Breast epithelium (tissue), 4 donors: ENCODE data around the gene SORL1-AS1.
A peak's percentile ranks its signal among the peaks of the same experiment; 100 is the strongest.

Source experiments
- DNase-seq, 2 donors: peaks; one replicate each; pipeline ENCODE4 v3.0.0-alpha.2; 2019; ENCODE audit warnings: low spot score in 2 of 2
- H3K27ac ChIP-seq, 2 donors: fragments of 200-600 bp; sonication (generic) in 1 of 2; one replicate each; pipeline ENCODE4 v1.5.1; 2016 to 2019; ENCODE audit warnings: mild to moderate bottlenecking in 1 of 2
- H3K27me3 ChIP-seq, 2 donors: fragments of 200-600 bp; sonication (generic) in 1 of 2; one replicate each; pipeline versions ENCODE4 v1.5.1 to v1.6.0; 2017 to 2019; ENCODE audit warnings: control low read depth in 1 of 2, mild to moderate bottlenecking in 1 of 2
- H3K36me3 ChIP-seq: fragments of 200-600 bp; one replicate; pipeline ENCODE4 v1.5.1; 2019
- H3K4me1 ChIP-seq, 2 donors: fragments of 200-600 bp; sonication (generic); one replicate each; pipeline ENCODE4 v1.5.1; 2016 to 2019; ENCODE audit warnings: control low read depth in 1 of 2
- H3K4me3 ChIP-seq, 3 donors: fragments of 200-600 bp; sonication (generic); 1 replicate in 2 of 3; 2 replicates in 1 of 3; pipeline ENCODE4 v1.5.1; 2016 to 2019; ENCODE audit warnings: mild to moderate bottlenecking in 3 of 3, moderate library complexity in 2 of 3
- H3K9me3 ChIP-seq, 2 donors: fragments of 200-600 bp; sonication (generic) in 1 of 2; one replicate each; pipeline ENCODE4 v1.5.1; 2016 to 2019; ENCODE audit warnings: control low read depth in 1 of 2
- CTCF ChIP-seq, 3 donors: fragments of 450-650 bp; IDR thresholded peaks; one replicate each; pipeline ENCODE4 v1.5.1; 2016 to 2017; ENCODE audit warnings: antibody characterized with exemption in 3 of 3, mild to moderate bottlenecking in 3 of 3, moderate library complexity in 3 of 3
- POLR2A ChIP-seq: fragments of 450-650 bp; IDR thresholded peaks from one replicate; pipeline ENCODE4 v1.6.1; 2016; ENCODE audit warnings: antibody characterized with exemption, mild to moderate bottlenecking, moderate library complexity
- POLR2AphosphoS5 ChIP-seq, 3 donors: sonication (generic); formaldehyde crosslinking; IDR thresholded peaks; one replicate each; pipeline ENCODE4 v1.6.1; 2017; ENCODE audit warnings: antibody characterized with exemption in 3 of 3
- intact Hi-C: fragments of 100-400 bp; cut with DNase I; formaldehyde crosslinking; loops from one replicate; pipeline ENCODE4 v1.15.1; 2023; ENCODE audit warnings: low total_unique reads

Gene SORL1-AS1

GRCh38 chr11:121461843-121462242, 9.1 kb upstream of the SORL1-AS1 start:
- TF ChIP-seq CTCF (IDR thresholded peaks at IDR 0.05) = no peak
- no peak for TF ChIP-seq POLR2AphosphoS5 (IDR thresholded peaks at IDR 0.05)
- TF ChIP-seq POLR2A = no peak
- Histone ChIP-seq H3K4me3 (no peak overlapping the region), H3K27ac (peak overlapping the region in 1 of 2 donors; percentile 85), H3K4me1 (peaks cover 5 to 16% of the 10 kb centered on the region in 2 donors), H3K36me3 (no peaks in the 10 kb centered on the region), H3K27me3 (no peaks in the 10 kb centered on the region), H3K9me3 (no peaks in the 10 kb centered on the region)
- DNase-seq = no peak
- intact Hi-C loops = no loop called here

DNA sequence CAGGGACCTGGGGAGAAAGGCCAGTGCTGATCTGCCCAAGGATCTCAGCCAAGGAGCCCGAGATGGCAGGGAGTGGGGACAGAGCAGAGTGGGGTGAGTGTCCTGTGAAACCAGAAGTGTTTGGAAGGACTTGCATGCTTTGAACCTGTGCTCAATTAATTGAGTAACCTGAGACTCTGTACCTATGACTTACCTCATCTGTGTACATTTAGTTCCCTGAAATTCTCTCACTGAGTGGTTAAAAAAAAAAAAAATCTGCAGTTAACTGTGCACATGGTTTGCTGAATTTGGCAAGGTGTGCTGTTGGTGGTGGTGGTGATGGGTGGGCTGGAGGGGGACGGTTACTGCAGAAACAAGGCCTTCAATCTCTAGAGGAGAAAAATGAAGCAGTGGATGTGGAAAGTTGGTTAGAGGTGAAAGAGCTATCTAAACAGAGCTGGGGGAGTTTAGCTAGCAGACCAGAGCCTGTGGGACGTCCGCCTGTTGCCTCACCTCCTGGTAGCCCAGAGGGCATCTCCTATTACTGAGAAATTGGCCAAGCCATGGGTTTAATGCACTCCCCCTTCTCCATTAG, 8.3 kb upstream of the SORL1-AS1 start:
- Histone ChIP-seq H3K4me3 (no peak overlapping the region), H3K27me3 (no peaks in the 10 kb centered on the region), H3K36me3 (no peaks in the 10 kb centered on the region), H3K27ac (peak overlapping the region; percentile 48 to 85), H3K4me1 (peaks cover under 1 to 12% of the 10 kb centered on the region in 2 donors), H3K9me3 (no peaks in the 10 kb centered on the region)
- intact Hi-C loops = no loop called here
- TF ChIP-seq POLR2A = no peak
- no peak for TF ChIP-seq POLR2AphosphoS5 (IDR thresholded peaks at IDR 0.05)
- TF ChIP-seq CTCF (IDR thresholded peaks at IDR 0.05) = no peak
- no peak for DNase-seq

GRCh38 chr11:121459413-121460017, 6.7 kb upstream of the SORL1-AS1 start:
- no peaks in the 10 kb centered on the region for H3K27me3 ChIP-seq
- H3K27ac ChIP-seq = peak overlapping the region; percentile 8 to 25
- H3K9me3 ChIP-seq = no peaks in the 10 kb centered on the region
- H3K4me3 ChIP-seq = no peak overlapping the region
- intact Hi-C loops = no loop called here
- peaks cover 0 to 2% of the 10 kb centered on the region in 2 donors for H3K4me1 ChIP-seq
- no peak for TF ChIP-seq POLR2AphosphoS5 (IDR thresholded peaks at IDR 0.05)
- no peak for TF ChIP-seq POLR2A
- no peak for TF ChIP-seq CTCF (IDR thresholded peaks at IDR 0.05)
- DNase-seq = no peak
- H3K36me3 ChIP-seq = no peaks in the 10 kb centered on the region

DNA sequence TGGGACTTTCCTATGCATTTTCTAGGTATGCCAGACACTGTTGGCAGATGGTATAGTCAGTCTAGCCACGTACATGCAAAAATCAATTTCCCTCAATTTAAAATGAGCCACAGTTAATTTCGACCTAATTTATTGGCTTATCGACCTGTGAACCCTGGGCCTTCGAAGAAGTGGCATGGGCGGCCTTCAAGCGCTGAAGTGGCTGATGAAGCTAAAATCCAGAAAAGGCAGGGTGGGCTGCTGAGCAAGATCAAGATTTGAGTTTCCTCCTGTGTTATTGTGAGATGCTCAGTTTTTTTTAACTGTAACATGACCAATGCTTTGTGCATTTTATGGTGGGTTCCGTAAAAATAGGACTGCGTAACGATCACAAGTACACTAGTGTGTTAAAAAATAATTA, 5.8 kb upstream of the SORL1-AS1 start:
- Histone ChIP-seq H3K9me3 (no peaks in the 10 kb centered on the region), H3K36me3 (no peaks in the 10 kb centered on the region), H3K27ac (peak overlapping the region in 1 of 2 donors; percentile 25), H3K4me3 (no peak overlapping the region), H3K4me1 (no peaks in the 10 kb centered on the region), H3K27me3 (no peaks in the 10 kb centered on the region)
- intact Hi-C loops = no loop called here
- DNase-seq = no peak
- TF ChIP-seq CTCF (IDR thresholded peaks at IDR 0.05) (no peak), POLR2AphosphoS5 (IDR thresholded peaks at IDR 0.05) (no peak), POLR2A (no peak)

DNA sequence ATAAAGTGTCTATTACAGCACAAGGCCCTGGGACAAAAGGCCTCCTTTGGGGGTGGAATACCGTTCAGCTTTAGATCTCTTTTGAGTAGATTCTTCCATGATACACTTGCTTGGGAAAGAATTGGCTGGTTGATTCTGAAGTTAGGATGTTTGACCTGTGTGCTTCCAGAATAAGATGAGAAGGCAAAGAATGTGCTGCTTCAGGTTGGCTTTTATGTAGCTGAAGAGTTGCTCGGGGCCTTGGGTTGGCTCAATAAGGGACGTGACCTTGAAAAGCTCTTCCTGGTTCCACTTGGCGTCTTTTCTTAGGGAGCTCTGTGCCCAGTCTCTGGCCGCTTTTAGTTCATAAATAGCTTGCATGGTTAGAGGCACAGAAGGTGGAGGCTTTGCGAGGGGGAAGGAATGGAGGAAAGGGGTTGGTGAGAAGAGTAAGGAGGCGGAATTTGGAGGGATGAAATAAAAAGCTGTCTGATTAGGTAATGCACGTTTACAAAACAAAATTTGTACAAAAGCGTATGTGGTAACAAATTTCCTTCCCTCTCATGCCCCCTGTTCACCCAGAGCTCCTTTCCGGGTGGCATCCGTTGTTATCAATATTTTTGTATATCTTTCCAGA, 4.2 kb upstream of the SORL1-AS1 start:
- intact Hi-C loops = no loop called here
- Histone ChIP-seq H3K27me3 (no peaks in the 10 kb centered on the region), H3K4me1 (no peaks in the 10 kb centered on the region), H3K27ac (peak overlapping the region; percentile 65 to 71), H3K36me3 (no peaks in the 10 kb centered on the region), H3K9me3 (no peaks in the 10 kb centered on the region), H3K4me3 (no peak overlapping the region)
- TF ChIP-seq POLR2A (no peak), POLR2AphosphoS5 (IDR thresholded peaks at IDR 0.05) (no peak), CTCF (IDR thresholded peaks at IDR 0.05) (no peak)
- no peak for DNase-seq
